Upper lobe of left lung (tissue), 6 donors: ENCODE data around the gene MFAP4. TPM values are rescaled to one million over a fixed set of nuclear protein-coding genes. Genes with fewer than 3 reads are reported as not detected.

ENCODE experiments used
- ATAC-seq, 2 donors: fragments of 200-7000 bp; cut with Tn5 transposase; one replicate each; pipeline ENCODE4 v1.9.1; 2022; ENCODE audit warnings: mild to moderate bottlenecking in 2 of 2, moderate library complexity in 2 of 2; ENCODE audit not compliant: low FRiP score in 2 of 2
- DNase-seq, 2 donors: peaks; one replicate each; pipeline ENCODE4 v3.0.0-alpha.2; 2019 to 2020
- H3K27ac ChIP-seq, 4 donors: fragments of 200-600 bp; sonication (generic); one replicate each; pipeline ENCODE4 v1.5.1; 2016 to 2019
- H3K27me3 ChIP-seq, 4 donors: fragments of 200-600 bp; sonication (generic); one replicate each; pipeline ENCODE4 v1.5.1; 2017 to 2019
- H3K36me3 ChIP-seq, 4 donors: fragments of 200-600 bp; sonication (generic); one replicate each; pipeline ENCODE4 v1.5.1; 2016 to 2019
- H3K4me1 ChIP-seq, 4 donors: fragments of 200-600 bp; sonication (generic); one replicate each; pipeline ENCODE4 v1.5.1; 2018 to 2019
- H3K4me3 ChIP-seq, 4 donors: fragments of 200-600 bp; sonication (generic); one replicate each; pipeline ENCODE4 v1.5.1; 2017 to 2019; ENCODE audit warnings: mild to moderate bottlenecking in 2 of 4, moderate library complexity in 1 of 4
- H3K9me3 ChIP-seq, 4 donors: fragments of 200-600 bp; sonication (generic); one replicate each; pipeline ENCODE4 v1.5.1; 2018 to 2019
- EP300 ChIP-seq, 4 donors: sonication (generic); formaldehyde crosslinking; IDR thresholded peaks; one replicate each; pipeline ENCODE4 v1.5.1; 2017; ENCODE audit warnings: antibody characterized with exemption in 4 of 4, control low read depth in 2 of 4
- POLR2A ChIP-seq, 4 donors: fragments of 450-650 bp; IDR thresholded peaks; one replicate each; pipeline ENCODE4 v1.5.1; 2016 to 2017; ENCODE audit warnings: antibody characterized with exemption in 4 of 4, mild to moderate bottlenecking in 2 of 4
- POLR2AphosphoS5 ChIP-seq, 2 donors: sonication (generic); formaldehyde crosslinking; IDR thresholded peaks; one replicate each; pipeline ENCODE4 v1.5.1; 2017; ENCODE audit warnings: antibody characterized with exemption in 2 of 2
- WGBS, 2 donors: methylation state at CpG; one replicate each; pipeline ENCODE4 v1.1.5; 2017 to 2018; 5-methylcytosine and 5-hydroxymethylcytosine counted together
- total RNA-seq, 6 donors: library from RNA; depleted of rRNA in 4 of 6; stranded (reverse); fragments of >200 nt in 4 of 6; gene quantifications; one replicate each; pipeline versions ENCODE4 v1.1.0 to v1.2.1, GENCODE V29; 2016 to 2021
- TF ChIP-seq, protein P1 (sequence below), 6 experiments: fragments of 450-650 bp in 4 of 6; fragments of 200-600 bp in 2 of 6; sonication (generic) in 2 of 6; IDR thresholded peaks; one replicate each; pipeline ENCODE4 v1.5.1; 2016 to 2019; ENCODE audit warnings: antibody characterized with exemption in 6 of 6
- donor health status: DM: no; HTN: no; CAD: no; lungs with moderate emphysema.
- donor health status: DM: no; HTN: yes; CAD: no; lungs with severe emphysema.

The MFAP4 gene
- total RNA-seq, 6 donors from 2014 or later, result 24.1 to 280 (median 175) TPM

DNA sequence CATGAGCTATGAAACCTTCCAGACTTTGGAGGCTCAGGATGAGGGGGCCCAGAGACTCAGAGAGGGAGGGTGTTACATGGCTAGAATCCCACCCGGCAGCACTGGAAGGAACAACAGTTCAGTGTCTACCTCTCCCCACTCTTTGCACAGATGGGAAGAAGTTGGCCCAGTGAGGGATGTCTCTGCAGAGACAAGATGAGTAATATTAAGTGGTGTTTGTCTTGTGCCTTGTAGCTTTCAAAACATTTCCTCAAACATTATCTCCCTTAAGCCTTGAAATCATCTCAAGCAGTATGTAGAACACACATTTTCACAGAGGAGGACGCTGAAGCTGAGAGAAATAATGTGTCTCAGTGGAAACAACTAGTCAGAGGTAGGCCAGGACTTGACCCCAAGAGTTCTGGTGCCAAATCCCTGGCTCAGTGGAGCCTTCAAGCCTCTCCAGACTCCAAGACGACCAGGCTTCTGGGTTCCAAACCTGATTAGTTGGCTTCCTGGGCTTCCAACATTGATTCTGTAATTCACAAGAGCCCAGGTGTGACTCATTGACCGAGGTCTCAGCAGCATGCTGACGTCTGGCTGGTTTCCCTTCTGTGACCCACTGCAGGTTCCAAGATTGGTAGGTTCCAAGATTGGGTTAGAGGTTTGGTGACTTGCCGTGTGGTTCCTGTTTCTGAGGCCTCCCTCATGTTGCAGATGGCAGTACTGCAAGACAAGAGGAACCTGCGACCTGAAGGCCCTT, 31.4 kb upstream of the MFAP4 start:
- no peak for TF ChIP-seq POLR2A (IDR thresholded peaks at IDR 0.05)
- TF ChIP-seq POLR2AphosphoS5 (IDR thresholded peaks at IDR 0.05), result no peak
- no peak for TF ChIP-seq EP300 (IDR thresholded peaks at IDR 0.05)
- Histone ChIP-seq H3K4me3 (no peak overlapping the region), H3K36me3 (no peaks in the 10 kb centered on the region), H3K27ac (no peak overlapping the region), H3K9me3 (no peaks in the 10 kb centered on the region), H3K4me1 (no peaks in the 10 kb centered on the region), H3K27me3 (no peaks in the 10 kb centered on the region)
- ATAC-seq, result peak in 1 of 2 donors; percentile 68
- no peak for DNase-seq
- WGBS, 2 donors, result 69 to 85% methylated on average over 6 to 7 of the region's 7 CpGs

DNA sequence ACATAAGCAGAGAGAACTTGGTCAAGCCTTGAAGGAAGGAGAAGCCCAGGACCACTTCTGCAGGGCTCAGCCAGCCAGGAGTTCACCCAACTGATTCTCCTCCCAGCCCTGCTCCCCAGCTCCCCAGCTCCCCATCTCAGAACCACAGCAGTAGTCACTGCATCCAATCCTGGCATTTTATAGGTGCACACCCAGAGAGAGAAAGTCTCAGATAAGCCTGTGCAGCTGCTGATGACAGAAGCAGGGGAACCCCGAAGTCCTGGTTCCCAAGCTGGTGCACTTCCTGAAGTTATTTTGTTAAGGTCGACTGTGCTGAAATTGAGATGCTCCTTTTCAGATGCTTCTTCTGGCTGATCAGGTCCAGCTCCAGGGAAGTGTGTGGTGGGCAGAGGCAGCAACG, 30.6 kb upstream of the MFAP4 start:
- ATAC-seq (no peak), DNase-seq (no peak)
- no peaks in the 10 kb centered on the region for H3K4me1 ChIP-seq
- no peak overlapping the region for H3K27ac ChIP-seq
- no peaks in the 10 kb centered on the region for H3K9me3 ChIP-seq
- no peak overlapping the region for H3K4me3 ChIP-seq
- TF ChIP-seq EP300 (IDR thresholded peaks at IDR 0.05) (no peak), POLR2AphosphoS5 (IDR thresholded peaks at IDR 0.05) (no peak), POLR2A (IDR thresholded peaks at IDR 0.05) (no peak)
- TF ChIP-seq, protein P1, sequence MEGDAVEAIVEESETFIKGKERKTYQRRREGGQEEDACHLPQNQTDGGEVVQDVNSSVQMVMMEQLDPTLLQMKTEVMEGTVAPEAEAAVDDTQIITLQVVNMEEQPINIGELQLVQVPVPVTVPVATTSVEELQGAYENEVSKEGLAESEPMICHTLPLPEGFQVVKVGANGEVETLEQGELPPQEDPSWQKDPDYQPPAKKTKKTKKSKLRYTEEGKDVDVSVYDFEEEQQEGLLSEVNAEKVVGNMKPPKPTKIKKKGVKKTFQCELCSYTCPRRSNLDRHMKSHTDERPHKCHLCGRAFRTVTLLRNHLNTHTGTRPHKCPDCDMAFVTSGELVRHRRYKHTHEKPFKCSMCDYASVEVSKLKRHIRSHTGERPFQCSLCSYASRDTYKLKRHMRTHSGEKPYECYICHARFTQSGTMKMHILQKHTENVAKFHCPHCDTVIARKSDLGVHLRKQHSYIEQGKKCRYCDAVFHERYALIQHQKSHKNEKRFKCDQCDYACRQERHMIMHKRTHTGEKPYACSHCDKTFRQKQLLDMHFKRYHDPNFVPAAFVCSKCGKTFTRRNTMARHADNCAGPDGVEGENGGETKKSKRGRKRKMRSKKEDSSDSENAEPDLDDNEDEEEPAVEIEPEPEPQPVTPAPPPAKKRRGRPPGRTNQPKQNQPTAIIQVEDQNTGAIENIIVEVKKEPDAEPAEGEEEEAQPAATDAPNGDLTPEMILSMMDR (IDR thresholded peaks at IDR 0.05), result no peak
- H3K27me3 ChIP-seq, result no peaks in the 10 kb centered on the region
- H3K36me3 ChIP-seq, result no peaks in the 10 kb centered on the region
- 53 to 82% methylated on average over 3 of the region's 3 CpGs for WGBS, 2 donors

DNA sequence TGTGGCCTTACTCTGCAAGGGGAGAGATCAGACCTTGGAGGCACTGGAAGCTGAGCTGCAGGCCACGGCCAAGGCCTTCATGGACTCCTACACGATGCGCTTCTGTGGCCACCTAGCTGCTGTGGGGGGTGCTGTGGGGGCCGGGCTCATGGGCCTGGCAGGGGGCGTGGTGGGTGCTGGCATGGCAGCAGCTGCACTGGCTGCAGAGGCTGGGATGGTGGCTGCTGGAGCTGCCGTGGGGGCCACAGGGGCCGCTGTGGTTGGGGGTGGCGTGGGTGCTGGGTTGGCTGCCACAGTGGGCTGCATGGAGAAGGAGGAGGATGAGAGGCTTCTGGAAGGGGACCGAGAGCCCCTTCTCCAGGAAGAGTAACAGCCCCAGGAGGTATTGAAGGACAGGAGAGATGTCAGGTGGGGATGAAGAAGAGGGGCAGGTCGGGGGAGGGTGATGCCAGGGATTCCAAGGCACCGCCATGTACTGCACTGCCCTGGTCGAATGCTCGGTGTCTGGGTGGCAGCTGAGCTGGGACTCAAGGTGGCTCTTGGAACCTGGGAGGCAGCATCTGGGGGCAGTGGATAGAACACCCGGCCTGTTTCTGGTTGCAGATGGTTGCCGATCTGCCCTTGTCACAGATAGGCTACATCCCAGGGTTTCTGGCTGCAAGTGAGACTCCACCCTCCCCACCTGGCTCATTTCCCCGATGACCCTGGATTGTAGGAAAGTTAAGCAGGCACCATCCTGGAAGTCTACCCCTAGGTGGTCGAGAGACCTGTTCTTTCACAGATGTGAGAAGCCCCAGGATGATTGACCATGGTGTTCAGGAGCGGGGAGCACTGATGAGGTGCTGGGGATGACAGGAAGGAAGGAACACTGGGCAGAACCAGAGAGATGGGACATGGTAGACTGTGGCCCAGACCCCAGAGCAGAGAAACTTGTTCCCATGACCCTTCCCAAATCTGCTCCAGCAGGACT, 29.1 kb upstream of the MFAP4 start:
- no peaks in the 10 kb centered on the region for H3K36me3 ChIP-seq
- H3K4me1 ChIP-seq, result peaks cover 0 to 2% (median under 1%) of the 10 kb centered on the region in 4 donors
- TF ChIP-seq POLR2AphosphoS5 (IDR thresholded peaks at IDR 0.05) (no peak), POLR2A (IDR thresholded peaks at IDR 0.05) (no peak), EP300 (IDR thresholded peaks at IDR 0.05) (no peak)
- TF ChIP-seq, protein P1 (IDR thresholded peaks at IDR 0.05), result no peak
- H3K9me3 ChIP-seq, result no peaks in the 10 kb centered on the region
- ATAC-seq (no peak), DNase-seq (peak in 1 of 2 donors; percentile 58)
- no peaks in the 10 kb centered on the region for H3K27me3 ChIP-seq
- WGBS, 2 donors, result 90 to 95% methylated on average over 11 to 18 of the region's 18 CpGs
- H3K4me3 ChIP-seq, result no peak overlapping the region
- H3K27ac ChIP-seq, result no peak overlapping the region

DNA sequence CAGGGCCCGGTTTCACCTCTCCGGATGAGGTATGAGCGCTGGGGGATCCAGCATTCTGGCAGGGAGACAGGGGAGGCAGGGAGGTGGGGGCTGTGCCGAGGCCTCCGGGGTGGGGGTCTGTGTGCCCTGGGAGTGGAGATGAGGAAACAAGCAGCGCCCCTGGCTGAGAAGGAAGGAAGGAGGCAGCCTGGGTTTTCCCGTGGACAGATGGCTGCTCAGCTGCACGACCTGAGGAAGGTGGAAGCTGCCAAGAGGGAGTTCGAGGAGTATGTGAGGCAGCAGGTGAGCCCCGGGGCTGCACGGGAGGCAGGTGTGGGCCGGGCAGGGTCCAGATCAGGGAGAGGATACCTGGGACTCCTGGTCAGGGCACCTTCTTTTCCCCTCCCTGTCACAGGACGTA, 28.3 kb upstream of the MFAP4 start:
- Histone ChIP-seq H3K36me3 (no peaks in the 10 kb centered on the region), H3K4me3 (no peak overlapping the region), H3K27me3 (no peaks in the 10 kb centered on the region), H3K27ac (no peak overlapping the region), H3K9me3 (no peaks in the 10 kb centered on the region), H3K4me1 (peaks cover 0 to 7% (median 1%) of the 10 kb centered on the region in 4 donors)
- 70 to 75% methylated on average over 12 to 13 of the region's 13 CpGs for WGBS, 2 donors
- DNase-seq, result no peak
- no peak for ATAC-seq
- TF ChIP-seq POLR2AphosphoS5 (IDR thresholded peaks at IDR 0.05) (no peak), EP300 (IDR thresholded peaks at IDR 0.05) (no peak), POLR2A (IDR thresholded peaks at IDR 0.05) (no peak)
- TF ChIP-seq, protein P1 (IDR thresholded peaks at IDR 0.05), result no peak
